Astrocyte (in vitro differentiated cells and primary cell): Measurements from ENCODE around the gene STMN3. TPM values are rescaled to one million over a fixed set of nuclear protein-coding genes. Genes with fewer than 3 reads are reported as not detected.

Experiments
- DNase-seq: peaks from one replicate; pipeline ENCODE4 v3.0.0-alpha.2; 2010; ENCODE audit warnings: low read depth
- FAIRE-seq: peaks from 2 replicates; lab custom pipeline; 2011; peaks lifted over from hg19 to GRCh38; lab: Jason Lieb, UNC
- H2AFZ ChIP-seq: 2 replicates; pipeline ENCODE4 v1.6.0; 2012; ENCODE audit warnings: low read depth, low read length, inconsistent platforms
- H3K27ac ChIP-seq: 2 replicates; pipeline ENCODE4 v1.5.1; 2011; ENCODE audit warnings: low read depth, low read length, inconsistent platforms
- H3K27me3 ChIP-seq: 2 replicates; pipeline ENCODE4 v1.6.0; 2011; ENCODE audit warnings: low read length, inconsistent platforms; ENCODE audit not compliant: insufficient read depth
- H3K36me3 ChIP-seq: 2 replicates; pipeline ENCODE4 v1.5.1; 2011; ENCODE audit warnings: low read length, inconsistent platforms; ENCODE audit not compliant: insufficient read depth
- H3K4me1 ChIP-seq: 2 replicates; pipeline ENCODE4 v1.5.1; 2011; ENCODE audit warnings: low read length, inconsistent platforms; ENCODE audit not compliant: insufficient read depth
- H3K4me2 ChIP-seq: 2 replicates; pipeline ENCODE4 v1.6.0; 2012; ENCODE audit warnings: low read length, inconsistent platforms
- H3K4me3 ChIP-seq: 2 replicates; pipeline ENCODE4 v1.5.1; 2011; ENCODE audit warnings: low read depth, mild to moderate bottlenecking, low read length, inconsistent platforms; ENCODE audit not compliant: insufficient read depth
- H3K79me2 ChIP-seq: 2 replicates; pipeline ENCODE4 v1.6.0; 2012; ENCODE audit warnings: mild to moderate bottlenecking, low read length, inconsistent platforms; ENCODE audit not compliant: insufficient read depth
- H3K9ac ChIP-seq: 2 replicates; pipeline ENCODE4 v1.6.0; 2012; ENCODE audit warnings: mild to moderate bottlenecking, low read length, inconsistent platforms
- H3K9me3 ChIP-seq: 2 replicates; pipeline ENCODE4 v1.5.1; 2012; ENCODE audit warnings: low read depth, mild to moderate bottlenecking, low read length, inconsistent platforms; ENCODE audit not compliant: insufficient read depth
- H4K20me1 ChIP-seq: 2 replicates; pipeline ENCODE4 v1.6.0; 2012; ENCODE audit warnings: low read length, inconsistent platforms; ENCODE audit not compliant: insufficient read depth
- H3K27ac Mint-ChIP-seq: one replicate; pipeline ENCODE4 v1.8.0; 2021; ENCODE audit warnings: mild to moderate bottlenecking, mixed read lengths; ENCODE audit not compliant: unreplicated experiment
- H3K27me3 Mint-ChIP-seq: one replicate; pipeline ENCODE4 v1.8.0; 2021; ENCODE audit warnings: low read depth, mixed read lengths; ENCODE audit not compliant: unreplicated experiment
- H3K36me3 Mint-ChIP-seq: one replicate; pipeline ENCODE4 v1.8.0; 2021; ENCODE audit warnings: low read depth, mixed read lengths; ENCODE audit not compliant: unreplicated experiment
- H3K4me1 Mint-ChIP-seq: one replicate; pipeline ENCODE4 v1.8.0; 2021; ENCODE audit warnings: low read depth, mixed read lengths; ENCODE audit not compliant: unreplicated experiment
- H3K4me3 Mint-ChIP-seq: one replicate; pipeline ENCODE4 v1.8.0; 2021; ENCODE audit warnings: mild to moderate bottlenecking, moderate library complexity, mixed read lengths; ENCODE audit not compliant: unreplicated experiment
- H3K9me3 Mint-ChIP-seq: one replicate; pipeline ENCODE4 v1.8.0; 2021; ENCODE audit warnings: mild to moderate bottlenecking, mixed read lengths; ENCODE audit not compliant: unreplicated experiment
- EZH2 ChIP-seq: IDR thresholded peaks from 2 replicates; pipeline ENCODE4 v1.6.1; 2012; ENCODE audit warnings: mild to moderate bottlenecking, low read length, inconsistent platforms; ENCODE audit not compliant: insufficient read depth
- total RNA-seq: library from RNA; stranded (reverse); gene quantifications from 2 replicates; pipeline ENCODE4 v1.2.1, GENCODE V29; 2021
- TF ChIP-seq, protein P1 (sequence below): IDR thresholded peaks from 2 replicates; pipeline ENCODE4 v1.5.1; 2011; ENCODE audit warnings: low read depth, mild to moderate bottlenecking, inconsistent platforms, low read length, moderate library complexity; ENCODE audit not compliant: insufficient read depth

STMN3 gene
- total RNA-seq, 1 donor from 2014 or later = 30.7 TPM

GRCh38 chr20:63596423-63596822 lies 56.8 kb downstream of the STMN3 start:
- H3K36me3 Mint-ChIP-seq = peaks cover 14% of the 10 kb centered on the region
- peaks cover 4% of the 10 kb centered on the region for H4K20me1 ChIP-seq
- no peaks in the 10 kb centered on the region for H3K27me3 Mint-ChIP-seq
- TF ChIP-seq EZH2 = no peak
- TF ChIP-seq, protein P1, sequence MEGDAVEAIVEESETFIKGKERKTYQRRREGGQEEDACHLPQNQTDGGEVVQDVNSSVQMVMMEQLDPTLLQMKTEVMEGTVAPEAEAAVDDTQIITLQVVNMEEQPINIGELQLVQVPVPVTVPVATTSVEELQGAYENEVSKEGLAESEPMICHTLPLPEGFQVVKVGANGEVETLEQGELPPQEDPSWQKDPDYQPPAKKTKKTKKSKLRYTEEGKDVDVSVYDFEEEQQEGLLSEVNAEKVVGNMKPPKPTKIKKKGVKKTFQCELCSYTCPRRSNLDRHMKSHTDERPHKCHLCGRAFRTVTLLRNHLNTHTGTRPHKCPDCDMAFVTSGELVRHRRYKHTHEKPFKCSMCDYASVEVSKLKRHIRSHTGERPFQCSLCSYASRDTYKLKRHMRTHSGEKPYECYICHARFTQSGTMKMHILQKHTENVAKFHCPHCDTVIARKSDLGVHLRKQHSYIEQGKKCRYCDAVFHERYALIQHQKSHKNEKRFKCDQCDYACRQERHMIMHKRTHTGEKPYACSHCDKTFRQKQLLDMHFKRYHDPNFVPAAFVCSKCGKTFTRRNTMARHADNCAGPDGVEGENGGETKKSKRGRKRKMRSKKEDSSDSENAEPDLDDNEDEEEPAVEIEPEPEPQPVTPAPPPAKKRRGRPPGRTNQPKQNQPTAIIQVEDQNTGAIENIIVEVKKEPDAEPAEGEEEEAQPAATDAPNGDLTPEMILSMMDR = no peak
- peaks cover 7% of the 10 kb centered on the region for H3K4me1 ChIP-seq
- no peak for FAIRE-seq
- DNase-seq = no peak
- H3K9me3 Mint-ChIP-seq = no peaks in the 10 kb centered on the region
- no peak overlapping the region for H3K4me3 Mint-ChIP-seq
- no peak overlapping the region for H3K4me2 ChIP-seq
- peaks cover 6% of the 10 kb centered on the region for H3K36me3 ChIP-seq
- no peaks in the 10 kb centered on the region for H3K27me3 ChIP-seq
- H3K4me1 Mint-ChIP-seq = peaks cover 2% of the 10 kb centered on the region
- H3K9ac ChIP-seq = no peak overlapping the region
- no peak overlapping the region for H3K4me3 ChIP-seq
- H3K9me3 ChIP-seq = no peaks in the 10 kb centered on the region
- H3K27ac Mint-ChIP-seq = no peak overlapping the region
- H2AFZ ChIP-seq = no peak overlapping the region
- H3K27ac ChIP-seq = no peak overlapping the region
- H3K79me2 ChIP-seq = no peaks in the 10 kb centered on the region

GRCh38 chr20:63595416-63596127 lies 57.7 kb downstream of the STMN3 start:
- H3K4me3 Mint-ChIP-seq = no peak overlapping the region
- TF ChIP-seq EZH2 = no peak
- TF ChIP-seq, protein P1 = no peak
- Histone ChIP-seq H3K9ac (no peak overlapping the region), H3K4me3 (no peak overlapping the region), H3K36me3 (peaks cover under 1% of the 10 kb centered on the region), H3K9me3 (no peaks in the 10 kb centered on the region), H3K27me3 (no peaks in the 10 kb centered on the region), H2AFZ (no peak overlapping the region), H3K79me2 (no peaks in the 10 kb centered on the region), H3K4me1 (peaks cover 7% of the 10 kb centered on the region), H3K27ac (no peak overlapping the region), H4K20me1 (peaks cover 4% of the 10 kb centered on the region), H3K4me2 (no peak overlapping the region)
- DNase-seq (no peak), FAIRE-seq (no peak)
- peaks cover 2% of the 10 kb centered on the region for H3K4me1 Mint-ChIP-seq
- no peak overlapping the region for H3K27ac Mint-ChIP-seq
- H3K36me3 Mint-ChIP-seq = peaks cover 18% of the 10 kb centered on the region
- no peaks in the 10 kb centered on the region for H3K27me3 Mint-ChIP-seq
- H3K9me3 Mint-ChIP-seq = no peaks in the 10 kb centered on the region

GRCh38 chr20:63594043-63594561 lies 59.1 kb downstream of the STMN3 start:
- H3K27me3 Mint-ChIP-seq = no peaks in the 10 kb centered on the region
- no peak overlapping the region for H3K4me3 ChIP-seq
- peak overlapping the region; percentile 28 for H3K27ac ChIP-seq
- no peaks in the 10 kb centered on the region for H3K27me3 ChIP-seq
- H4K20me1 ChIP-seq = peaks cover 4% of the 10 kb centered on the region
- H3K9me3 Mint-ChIP-seq = no peaks in the 10 kb centered on the region
- no peak overlapping the region for H2AFZ ChIP-seq
- peak; percentile 57 for DNase-seq
- H3K4me3 Mint-ChIP-seq = no peak overlapping the region
- peak overlapping the region; percentile 1 for H3K4me2 ChIP-seq
- H3K36me3 Mint-ChIP-seq = peaks cover 12% of the 10 kb centered on the region
- H3K79me2 ChIP-seq = no peaks in the 10 kb centered on the region
- FAIRE-seq = no peak
- H3K9me3 ChIP-seq = no peaks in the 10 kb centered on the region
- no peak for TF ChIP-seq EZH2
- TF ChIP-seq, protein P1 = no peak
- peaks cover 2% of the 10 kb centered on the region for H3K4me1 Mint-ChIP-seq
- H3K36me3 ChIP-seq = no peaks in the 10 kb centered on the region
- H3K9ac ChIP-seq = no peak overlapping the region
- H3K4me1 ChIP-seq = peaks cover 7% of the 10 kb centered on the region
- H3K27ac Mint-ChIP-seq = no peak overlapping the region
